Measurements from ENCODE around the gene DUS3L.

Gene DUS3L

GRCh38 chr19:5826531-5827341, 35.8 kb upstream of the DUS3L start:
- peak; percentile 71 for DNase-seq (ENCODE audit: low spot score)
- no peak for TF ChIP-seq CTCF (IDR thresholded peaks at IDR 0.05; ENCODE audit: extremely low read depth, missing control alignments)

DNA sequence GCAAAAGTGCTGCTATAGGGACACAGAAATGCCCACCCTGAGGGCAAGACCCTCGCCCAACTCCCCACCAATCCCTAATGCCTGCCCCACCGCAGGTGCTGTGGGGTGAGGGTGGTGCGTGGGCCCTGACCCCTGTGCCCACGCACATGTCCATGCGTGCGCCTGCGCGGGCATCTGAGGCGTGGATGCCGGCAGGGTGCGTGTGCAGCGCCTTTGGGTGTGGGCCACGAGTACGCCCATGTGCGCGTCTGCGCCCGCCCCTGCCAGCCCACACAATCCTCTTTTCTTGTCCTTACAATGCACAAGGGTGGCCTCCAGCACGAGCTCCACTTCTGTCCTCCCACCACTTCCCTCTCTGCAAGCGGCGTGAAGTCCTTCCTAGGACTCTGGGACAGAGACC, 34.2 kb upstream of the DUS3L start:
- no peak for TF ChIP-seq CTCF (IDR thresholded peaks at IDR 0.05; ENCODE audit: extremely low read depth, missing control alignments)
- DNase-seq (ENCODE audit: low spot score) = no peak

GRCh38 chr19:5824751-5825150, 33.8 kb upstream of the DUS3L start:
- no peak for TF ChIP-seq CTCF (IDR thresholded peaks at IDR 0.05; ENCODE audit: extremely low read depth, missing control alignments)
- no peak for DNase-seq (ENCODE audit: low spot score)

DNA sequence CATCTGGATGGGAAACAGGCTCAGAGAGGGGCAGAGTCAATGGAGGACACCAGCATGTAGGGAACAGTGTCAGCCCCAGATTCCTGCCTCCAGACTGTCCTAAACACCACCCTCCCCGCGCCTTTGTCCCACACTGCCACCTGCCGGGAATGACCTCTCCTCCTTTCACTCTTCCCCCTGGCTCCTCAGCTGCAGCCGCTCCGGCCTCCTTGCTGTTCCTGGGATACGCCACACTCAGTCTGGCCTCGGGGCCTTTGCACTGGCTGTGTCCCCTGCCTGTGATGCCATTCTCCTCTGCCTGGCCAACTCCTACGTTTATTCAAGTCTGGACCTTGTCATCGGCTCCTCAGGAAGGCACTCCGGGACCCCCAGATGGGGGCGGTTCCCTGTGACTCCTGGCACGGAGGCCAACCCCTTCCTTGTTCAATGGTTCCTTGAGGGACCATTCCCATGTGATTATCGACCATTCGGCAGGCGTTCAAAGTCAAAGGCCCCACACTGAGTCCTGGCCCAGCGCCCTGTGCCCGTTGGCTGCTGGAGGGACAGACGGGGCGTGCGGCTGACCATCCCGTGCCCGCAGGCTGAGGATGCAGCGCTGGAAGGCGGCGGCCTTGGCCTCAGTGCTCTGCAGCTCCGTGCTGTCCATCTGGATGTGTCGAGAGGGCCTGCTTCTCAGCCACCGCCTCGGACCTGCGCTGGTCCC, 32.8 kb upstream of the DUS3L start:
- TF ChIP-seq CTCF (IDR thresholded peaks at IDR 0.05; ENCODE audit: extremely low read depth, missing control alignments) = no peak
- no peak for DNase-seq (ENCODE audit: low spot score)

- TF ChIP-seq CTCF (IDR thresholded peaks at IDR 0.05; ENCODE audit: extremely low read depth, missing control alignments) = no peak
- DNase-seq (ENCODE audit: low spot score) = no peak
Measured at GRCh38 chr19:5822181-5822844, 31.4 kb upstream of the DUS3L start.

DNA sequence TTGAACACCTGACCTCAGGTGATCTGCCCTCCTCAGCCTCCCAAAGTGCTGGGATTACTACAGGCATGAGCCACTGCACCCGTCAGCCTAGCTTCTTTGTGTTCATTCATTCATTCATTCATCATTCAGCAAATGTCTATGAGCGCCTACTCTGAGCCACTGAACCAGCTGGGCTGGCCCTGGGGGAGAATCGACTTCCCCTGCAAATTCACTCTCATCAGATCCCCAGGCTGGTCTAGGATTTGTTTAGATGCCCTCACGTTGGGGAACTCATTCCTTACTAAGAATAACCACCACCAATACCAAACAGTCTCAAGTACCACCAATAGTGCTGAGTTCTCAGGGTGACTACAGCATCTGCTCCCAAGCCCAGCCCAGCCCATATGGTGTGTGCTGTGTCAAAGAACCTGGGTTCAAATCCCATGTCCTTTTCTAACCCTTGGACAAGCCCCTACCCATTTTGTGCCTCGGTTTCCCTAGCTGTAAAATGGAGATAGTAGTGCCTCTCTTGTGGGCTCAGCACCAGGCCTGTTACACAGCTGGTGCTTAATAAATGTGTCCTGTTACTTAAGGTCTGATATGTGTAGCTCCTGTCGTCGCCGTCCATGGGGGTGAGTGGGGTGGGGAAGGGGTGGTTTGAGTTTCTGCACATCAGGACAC, 30.7 kb upstream of the DUS3L start:
- no peak for TF ChIP-seq CTCF (IDR thresholded peaks at IDR 0.05; ENCODE audit: extremely low read depth, missing control alignments)
- DNase-seq (ENCODE audit: low spot score) = no peak
